Ovary (tissue), 9 donors: Measurements from ENCODE around the gene PRDX4. TPM values are rescaled to one million over a fixed set of nuclear protein-coding genes. Genes with fewer than 3 reads are reported as not detected.

Source experiments
- DNase-seq, 5 donors: peaks; one replicate each; pipeline ENCODE4 v3.0.0-alpha.2; 2019 to 2020
- H3K27ac ChIP-seq, 2 donors: fragments of 200-600 bp; one replicate each; pipeline versions ENCODE4 v1.5.1 to v1.8.0; 2019 to 2022
- H3K27me3 ChIP-seq: fragments of 200-600 bp; one replicate; pipeline ENCODE4 v1.8.0; 2022
- H3K36me3 ChIP-seq: fragments of 200-600 bp; sonication (generic); one replicate; pipeline ENCODE4 v1.5.1; 2019
- H3K4me1 ChIP-seq: one replicate; pipeline ENCODE4 v1.8.1; 2013; ENCODE audit warnings: mild to moderate bottlenecking, moderate library complexity; ENCODE audit not compliant: insufficient read depth
- H3K4me3 ChIP-seq: fragments of 200-600 bp; sonication (generic); one replicate; pipeline ENCODE4 v1.5.1; 2017
- H3K9me3 ChIP-seq, 2 donors: fragments of 200-600 bp in 1 of 2; sonication (generic) in 1 of 2; one replicate each; pipeline versions ENCODE4 v1.5.1 to v1.8.1; 2013 to 2019; ENCODE audit warnings: mild to moderate bottlenecking in 1 of 2, moderate library complexity in 1 of 2
- CTCF ChIP-seq, 3 donors: fragments of 450-650 bp in 2 of 3; fragments of 200-600 bp in 1 of 3; IDR thresholded peaks; one replicate each; pipeline versions ENCODE4 v1.5.1 to v1.8.0; 2016 to 2022; ENCODE audit warnings: antibody characterized with exemption in 3 of 3, mild to moderate bottlenecking in 1 of 3
- EP300 ChIP-seq: sonication (generic); formaldehyde crosslinking; IDR thresholded peaks from one replicate; pipeline ENCODE4 v1.6.1; 2017; ENCODE audit warnings: antibody characterized with exemption
- POLR2A ChIP-seq: fragments of 450-650 bp; IDR thresholded peaks from one replicate; pipeline ENCODE4 v1.6.1; 2017; ENCODE audit warnings: antibody characterized with exemption, mild to moderate bottlenecking, moderate library complexity
- WGBS, 3 donors: extraction: QIAGEN DNeasy Blood & Tissue Kit in 1 of 3; methylation state at CpG; one replicate each; pipeline versions ENCODE4 v1.1.5 to v1.1.7; 2013 to 2017; 5-methylcytosine and 5-hydroxymethylcytosine counted together
- intact Hi-C, 4 donors: fragments of 100-400 bp; cut with DNase I; formaldehyde crosslinking; loops; one replicate each; pipeline versions ENCODE4 v1.11.0 to v1.15.1; 2022 to 2023
- polyA plus RNA-seq, 2 donors: library from polyadenylated mRNA; stranded (reverse); fragments of 200-250 nt in 1 of 2; fragments of 350-450 nt in 1 of 2; fragmentation: Illumina TruSeq in 1 of 2; extraction: RNeasy Lipid Tissue Mini Kit (QIAGEN cat#74804) in 1 of 2; gene quantifications; one replicate each; pipeline ENCODE4 v1.2.3, GENCODE V29; 2013 to 2014
- total RNA-seq, 7 donors: library from RNA; depleted of rRNA in 2 of 7; stranded (reverse); fragments of >200 nt in 2 of 7; fragmentation: NEBNext Ultra II Directional in 3 of 7; extraction: Animal tissue kit (Norgen Biotek cat#: 25700) in 3 of 7; gene quantifications; one replicate each; pipeline versions ENCODE4 v1.1.0 to v1.2.4, GENCODE V29; 2016 to 2023
- donor health status: DM: no; HTN: no; CAD: no; lungs with moderate emphysema.
- donor health status: DM: no; HTN: no; CAD: no.
- donor health status: Bipolar disorder and iron deficiency.
- donor health status: DM: yes; HTN: yes; CAD: no.
- donor health status: DM: no; HTN: no; CAD: no.
- donor health status: DM: yes; HTN: yes; CAD: no.

Gene PRDX4
- total and polyA plus RNA-seq, 9 donors = 60.0 to 146 (median 81.3) TPM

GRCh38 chrX:23628131-23628530, 39.2 kb upstream of the PRDX4 start:
- WGBS, 3 donors = 22 to 72% (median 49%) methylated on average over 3 of the region's 3 CpGs
- no peak for DNase-seq
- intact Hi-C loops = no loop called here

GRCh38 chrX:23631136-23631535, 36.2 kb upstream of the PRDX4 start:
- no peaks in the 10 kb centered on the region for H3K4me1 ChIP-seq
- no peak overlapping the region for H3K27ac ChIP-seq
- WGBS, 3 donors = 64 to 79% (median 67%) methylated on average over 4 of the region's 4 CpGs
- no peaks in the 10 kb centered on the region for H3K27me3 ChIP-seq
- intact Hi-C loops = no loop called here
- H3K4me3 ChIP-seq = no peak overlapping the region
- no peaks in the 10 kb centered on the region for H3K36me3 ChIP-seq
- no peak for TF ChIP-seq CTCF (IDR thresholded peaks at IDR 0.05)
- no peak for TF ChIP-seq POLR2A
- no peak for TF ChIP-seq EP300
- DNase-seq = no peak
- no peaks in the 10 kb centered on the region for H3K9me3 ChIP-seq

More at GRCh38 chrX:23628131-23628530, 39.2 kb upstream of the PRDX4 start:
- Histone ChIP-seq H3K4me1 (no peaks in the 10 kb centered on the region), H3K27ac (no peak overlapping the region), H3K36me3 (no peaks in the 10 kb centered on the region), H3K9me3 (no peaks in the 10 kb centered on the region), H3K27me3 (no peaks in the 10 kb centered on the region), H3K4me3 (no peak overlapping the region)
- no peak for TF ChIP-seq POLR2A
- TF ChIP-seq EP300 = no peak
- TF ChIP-seq CTCF (IDR thresholded peaks at IDR 0.05) = no peak

- no peaks in the 10 kb centered on the region for H3K9me3 ChIP-seq
- H3K4me1 ChIP-seq = no peaks in the 10 kb centered on the region
- TF ChIP-seq EP300 (no peak), CTCF (IDR thresholded peaks at IDR 0.05) (no peak), POLR2A (no peak)
- H3K27ac ChIP-seq = no peak overlapping the region
- WGBS, 3 donors = 70 to 73% (median 71%) methylated on average over 3 of the region's 3 CpGs
- intact Hi-C loops = no loop called here
- H3K27me3 ChIP-seq = no peaks in the 10 kb centered on the region
- H3K4me3 ChIP-seq = no peak overlapping the region
- no peak for DNase-seq
- H3K36me3 ChIP-seq = no peaks in the 10 kb centered on the region
These were observed 33.3 kb upstream of the PRDX4 start for GRCh38 chrX:23633834-23634580.

GRCh38 chrX:23637187-23637586, 30.1 kb upstream of the PRDX4 start:
- Histone ChIP-seq H3K4me1 (no peaks in the 10 kb centered on the region), H3K4me3 (no peak overlapping the region), H3K9me3 (no peaks in the 10 kb centered on the region), H3K36me3 (no peaks in the 10 kb centered on the region), H3K27ac (no peak overlapping the region), H3K27me3 (no peaks in the 10 kb centered on the region)
- 89 to 97% (median 96%) methylated on average over 4 of the region's 4 CpGs for WGBS, 3 donors
- TF ChIP-seq CTCF (IDR thresholded peaks at IDR 0.05) (no peak), POLR2A (no peak), EP300 (no peak)
- DNase-seq = no peak
- intact Hi-C loops = no loop called here
